ENCODE data around the gene TSPAN3.

DNA sequence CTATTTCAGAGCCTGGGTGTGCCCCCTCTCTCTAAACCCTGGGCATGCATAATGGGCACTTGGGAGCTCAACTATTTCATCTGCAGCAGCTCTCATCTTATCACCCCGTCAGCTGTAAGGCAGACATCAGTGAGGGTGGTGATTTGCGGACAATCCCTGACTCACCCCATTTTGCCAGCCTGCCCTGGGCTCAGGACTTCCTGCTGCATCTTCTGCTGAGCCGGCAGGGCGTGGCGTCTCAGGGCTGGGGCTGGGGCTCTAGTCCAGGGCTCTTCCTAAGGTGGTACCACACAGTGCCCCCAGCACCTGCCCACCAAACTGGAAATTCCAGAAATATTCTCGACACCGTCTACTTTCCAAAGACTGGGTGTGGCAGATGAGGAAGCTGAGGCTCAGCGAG, 76.9 kb downstream of the TSPAN3 start:
- TF ChIP-seq, protein P1, sequence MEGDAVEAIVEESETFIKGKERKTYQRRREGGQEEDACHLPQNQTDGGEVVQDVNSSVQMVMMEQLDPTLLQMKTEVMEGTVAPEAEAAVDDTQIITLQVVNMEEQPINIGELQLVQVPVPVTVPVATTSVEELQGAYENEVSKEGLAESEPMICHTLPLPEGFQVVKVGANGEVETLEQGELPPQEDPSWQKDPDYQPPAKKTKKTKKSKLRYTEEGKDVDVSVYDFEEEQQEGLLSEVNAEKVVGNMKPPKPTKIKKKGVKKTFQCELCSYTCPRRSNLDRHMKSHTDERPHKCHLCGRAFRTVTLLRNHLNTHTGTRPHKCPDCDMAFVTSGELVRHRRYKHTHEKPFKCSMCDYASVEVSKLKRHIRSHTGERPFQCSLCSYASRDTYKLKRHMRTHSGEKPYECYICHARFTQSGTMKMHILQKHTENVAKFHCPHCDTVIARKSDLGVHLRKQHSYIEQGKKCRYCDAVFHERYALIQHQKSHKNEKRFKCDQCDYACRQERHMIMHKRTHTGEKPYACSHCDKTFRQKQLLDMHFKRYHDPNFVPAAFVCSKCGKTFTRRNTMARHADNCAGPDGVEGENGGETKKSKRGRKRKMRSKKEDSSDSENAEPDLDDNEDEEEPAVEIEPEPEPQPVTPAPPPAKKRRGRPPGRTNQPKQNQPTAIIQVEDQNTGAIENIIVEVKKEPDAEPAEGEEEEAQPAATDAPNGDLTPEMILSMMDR (IDR thresholded peaks at IDR 0.05) = no peak
- TF ChIP-seq POLR2A (IDR thresholded peaks at IDR 0.05) = no peak
